Vagina (tissue), 2 donors: ENCODE results near the gene CENPC.

Experiments
- CTCF ChIP-seq, 3 experiments: fragments of 450-650 bp in 2 of 3; fragments of 200-600 bp in 1 of 3; sonication (generic) in 1 of 3; IDR thresholded peaks; one replicate each; pipeline ENCODE4 v1.5.1; 2017 to 2019; ENCODE audit warnings: antibody characterized with exemption in 3 of 3, mild to moderate bottlenecking in 2 of 3, moderate library complexity in 2 of 3
- POLR2A ChIP-seq, 2 donors: fragments of 450-650 bp; IDR thresholded peaks; one replicate each; pipeline ENCODE4 v1.6.1; 2017; ENCODE audit warnings: antibody characterized with exemption in 2 of 2, mild to moderate bottlenecking in 2 of 2, moderate library complexity in 2 of 2

- TF ChIP-seq CTCF (IDR thresholded peaks at IDR 0.05) (no peak), POLR2A (IDR thresholded peaks at IDR 0.05) (no peak)
Observed at GRCh38 chr4:67522230-67522629, 23.1 kb downstream of the CENPC start.
